ENCODE data around the gene MYBBP1A.

Gene MYBBP1A

DNA sequence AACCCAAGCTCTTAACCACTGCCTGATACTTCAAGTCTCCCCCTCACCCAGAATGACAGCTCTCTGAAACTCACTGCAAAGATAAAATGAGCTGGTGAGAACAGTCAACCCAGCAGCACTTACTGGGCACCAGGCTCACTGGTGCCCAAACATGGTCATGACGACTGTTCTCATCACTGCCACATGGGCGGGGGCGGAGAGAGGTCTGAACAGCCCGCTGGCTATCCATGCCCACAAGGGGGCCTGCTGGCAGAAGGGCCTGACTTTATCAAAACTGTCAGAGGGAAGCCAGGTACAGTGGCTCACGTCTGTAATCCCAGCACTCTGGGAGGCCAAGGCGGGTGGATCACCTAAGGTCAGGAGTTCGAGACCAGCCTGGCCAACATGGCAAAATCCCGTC is 4.0 kb downstream of the MYBBP1A start:
- DNase-seq (ENCODE audit: low read depth in 2 of 3, low spot score in 2 of 3): no peak

DNA sequence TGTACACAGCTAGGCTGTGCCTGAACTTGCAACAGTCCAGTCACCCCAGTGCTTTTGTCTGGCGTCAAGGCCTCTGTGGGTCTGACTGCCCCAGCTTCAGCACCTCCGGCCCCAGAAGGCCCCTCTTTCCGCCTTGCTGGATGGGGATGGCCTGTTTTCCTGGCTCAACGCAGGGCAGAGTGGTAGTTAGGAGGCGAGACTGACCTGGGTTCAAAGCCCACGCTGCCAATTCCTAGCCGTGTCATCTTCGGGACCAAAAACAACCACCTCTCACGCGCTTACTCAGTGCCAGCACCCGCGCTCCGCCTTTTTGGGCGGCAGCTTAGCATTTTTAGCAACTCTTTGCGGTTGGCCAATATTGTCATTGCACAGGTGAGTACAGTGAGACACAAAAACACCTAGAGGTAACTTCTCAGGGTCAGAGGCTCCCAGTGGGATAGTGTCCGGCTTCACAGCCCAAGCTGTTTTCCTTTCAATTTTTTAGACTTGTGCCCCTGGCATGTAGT is 4.6 kb downstream of the MYBBP1A start:
- no peak for DNase-seq (ENCODE audit: low read depth in 2 of 3, low spot score in 2 of 3)

DNA sequence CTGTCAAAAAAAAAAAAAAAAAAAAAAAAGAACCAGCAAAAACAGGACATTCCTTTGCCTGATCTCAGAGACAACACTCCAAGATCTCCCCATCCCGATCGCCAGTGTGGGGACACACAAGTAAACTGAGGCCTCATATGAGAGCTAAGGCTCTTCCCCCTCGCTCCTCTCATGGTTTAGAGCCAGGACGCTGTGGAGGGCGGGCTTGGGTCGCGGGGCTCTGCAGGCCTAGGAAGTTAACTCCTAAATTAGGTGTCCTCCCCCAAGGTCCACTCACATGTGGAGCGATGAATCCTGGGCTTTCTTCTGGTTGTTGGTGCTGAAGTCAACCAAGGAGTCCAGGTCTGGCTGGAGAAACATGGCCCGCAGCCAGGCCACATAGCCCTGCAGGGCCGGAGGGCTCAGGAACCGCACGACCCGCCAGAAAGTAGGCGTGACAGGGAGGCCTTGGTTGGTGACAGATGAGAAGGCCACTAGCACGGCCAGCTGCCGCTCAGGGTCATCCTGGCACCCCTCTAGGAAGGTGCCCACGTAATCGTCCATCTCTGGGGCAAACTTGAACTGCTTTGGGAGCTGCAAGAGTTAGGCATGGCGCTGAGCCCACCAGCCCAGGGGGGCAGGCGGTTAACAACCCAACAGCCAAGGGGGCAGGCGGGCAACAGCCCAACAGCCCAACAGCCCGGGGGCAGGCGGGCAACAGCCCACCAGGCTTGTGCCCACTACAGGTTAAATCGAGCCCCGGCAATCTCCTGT is 5.2 kb downstream of the MYBBP1A start:
- DNase-seq (ENCODE audit: low read depth in 2 of 3, low spot score in 2 of 3): no peak

DNA sequence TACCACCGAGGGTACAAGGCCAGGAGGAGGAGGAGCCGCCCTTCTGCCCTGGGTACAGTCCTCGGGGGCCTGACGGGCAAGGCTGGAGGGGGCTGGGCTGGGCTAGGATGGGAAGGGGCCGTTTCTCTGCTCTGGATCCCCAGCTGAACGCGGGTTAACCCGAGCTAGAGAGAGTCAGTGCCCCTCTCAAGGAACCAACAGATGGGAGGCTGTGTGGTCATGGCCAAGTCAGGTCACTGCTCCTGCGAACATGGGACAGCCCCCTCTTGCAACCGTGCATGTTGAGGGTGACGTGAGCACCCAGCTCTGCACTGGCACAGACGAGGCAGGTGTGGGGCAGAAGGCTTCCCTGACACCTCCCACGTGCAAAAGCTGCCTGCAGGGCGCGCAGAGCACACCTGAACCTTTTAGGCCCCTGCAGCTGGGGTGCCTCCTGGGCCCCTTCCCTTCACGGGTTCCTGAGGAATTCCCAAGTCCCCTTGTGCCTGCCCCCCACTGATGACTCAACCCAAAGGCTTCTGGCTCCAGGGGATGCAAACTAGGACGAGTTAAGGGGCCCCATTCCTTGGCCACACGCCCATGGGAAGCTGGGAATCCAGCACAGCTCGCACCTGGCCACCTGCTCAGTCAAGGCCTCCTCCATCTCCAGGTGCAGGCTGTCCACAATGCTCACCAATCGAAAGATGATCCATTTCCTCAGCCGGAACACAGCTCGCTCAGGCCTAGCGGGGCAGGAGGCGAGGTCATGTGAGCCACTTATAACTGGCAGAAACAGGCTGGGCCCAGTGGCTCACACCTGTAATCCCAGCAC is 6.3 kb downstream of the MYBBP1A start:
- no peak for DNase-seq (ENCODE audit: low read depth in 2 of 3, low spot score in 2 of 3)

DNA sequence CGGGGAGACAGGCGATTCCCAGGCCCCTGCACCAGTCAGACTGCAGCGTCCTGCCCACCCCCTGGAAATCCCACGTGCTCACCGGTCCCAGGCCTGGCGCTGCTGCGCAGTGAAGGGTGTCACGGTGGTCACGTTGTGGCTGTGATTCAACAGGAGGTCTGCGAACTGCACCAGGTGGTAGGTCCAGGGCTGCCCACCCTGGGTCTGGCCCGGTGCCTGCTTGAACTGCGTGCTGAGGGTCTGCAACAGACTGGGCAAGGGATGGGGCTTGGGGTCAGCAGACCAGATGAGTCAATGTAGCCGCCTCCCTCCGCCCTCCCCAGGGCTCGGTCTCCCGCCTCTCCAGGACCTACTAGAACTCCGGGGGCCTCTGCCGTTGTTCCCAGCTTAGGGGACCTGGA is 7.1 kb downstream of the MYBBP1A start:
- no peak for DNase-seq (ENCODE audit: low read depth in 2 of 3, low spot score in 2 of 3)

DNA sequence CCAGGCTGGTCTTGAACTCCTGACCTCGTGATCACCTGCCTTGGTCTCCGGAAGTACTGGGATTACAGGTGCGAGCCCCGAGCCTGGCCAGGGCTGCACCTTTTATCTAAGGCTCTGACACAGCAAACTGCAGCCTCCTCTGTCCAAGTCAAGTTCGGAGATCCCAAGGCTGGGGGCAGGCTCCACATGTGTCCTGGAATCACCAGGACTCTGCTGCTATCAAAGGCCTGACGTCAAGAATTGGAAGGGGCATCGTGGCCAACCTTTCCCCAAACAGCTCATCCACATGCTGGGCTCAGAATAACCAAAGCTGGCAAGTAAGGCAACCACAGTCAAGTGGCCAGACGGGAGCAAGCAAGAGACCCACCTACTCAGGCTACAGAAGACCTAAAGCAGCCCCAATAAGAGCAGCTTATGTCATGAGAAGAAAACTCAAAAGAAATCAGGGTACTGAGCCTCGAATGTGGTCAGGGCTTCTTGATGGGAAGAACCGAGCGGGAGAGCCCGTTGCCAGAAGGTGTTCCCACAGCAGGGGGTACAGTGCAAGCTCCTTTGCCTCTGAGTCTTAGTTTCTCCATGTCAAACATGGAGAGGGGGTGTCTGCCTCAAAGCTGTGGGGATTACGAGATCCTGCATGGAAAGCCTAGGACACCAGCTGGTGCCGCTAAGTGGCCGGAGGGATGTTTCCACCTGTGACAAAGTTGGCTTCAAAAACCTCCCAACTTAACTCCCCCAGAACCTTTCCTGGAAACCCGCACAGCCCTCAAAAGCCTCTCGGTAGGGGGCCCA is 7.9 kb downstream of the MYBBP1A start:
- no peak for DNase-seq (ENCODE audit: low read depth in 2 of 3, low spot score in 2 of 3)

DNA sequence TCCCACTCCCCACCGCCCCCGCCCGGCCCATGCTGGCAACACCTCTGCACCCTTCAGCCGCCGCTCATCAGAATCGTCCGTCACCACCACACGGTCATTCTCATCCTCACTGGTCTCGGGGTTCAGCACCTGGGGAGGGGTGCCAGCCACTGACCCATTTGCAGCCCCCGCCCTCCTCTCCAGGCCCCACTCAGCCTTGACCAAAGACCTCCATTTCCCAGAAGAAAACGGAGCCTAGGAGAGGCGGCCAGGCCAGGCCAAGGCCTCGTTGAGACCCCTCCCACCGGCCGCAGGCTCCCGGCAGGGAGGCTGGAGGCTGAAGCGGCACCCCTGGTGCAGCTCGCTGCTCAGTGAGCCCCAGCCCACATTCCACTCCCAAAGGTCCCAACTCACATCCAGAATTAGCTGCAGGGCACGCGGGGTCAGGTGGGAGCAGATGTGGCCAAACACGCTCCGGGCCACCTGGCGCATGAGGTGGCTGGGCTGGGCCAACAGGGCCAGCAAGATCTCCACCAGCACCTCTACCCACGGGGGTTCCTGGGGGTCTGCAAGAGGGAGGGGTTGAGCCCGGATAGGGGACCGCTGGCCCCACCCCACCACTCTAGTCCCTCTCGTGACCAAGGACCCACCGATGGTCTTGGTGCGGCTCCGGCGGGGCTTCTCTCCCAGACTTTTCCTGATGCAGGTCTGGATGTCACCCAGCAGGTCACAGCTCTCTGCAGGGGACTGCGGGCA is 9.8 kb downstream of the MYBBP1A start:
- DNase-seq (ENCODE audit: low read depth in 2 of 3, low spot score in 2 of 3): no peak

DNA sequence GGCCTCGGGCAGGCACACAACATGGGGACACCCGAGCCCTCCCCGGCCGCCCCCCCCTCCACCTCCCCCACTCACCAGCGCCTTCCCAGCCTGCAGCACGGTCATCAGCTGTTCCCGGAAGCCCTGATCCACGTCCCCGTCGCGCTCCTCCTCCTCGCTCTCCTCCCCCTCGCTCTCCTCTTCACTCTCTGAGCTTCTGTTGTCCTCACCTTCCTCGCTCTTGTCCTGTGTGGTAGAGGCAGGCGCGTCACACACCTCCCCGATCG is 10.3 kb downstream of the MYBBP1A start:
- no peak for DNase-seq (ENCODE audit: low read depth in 2 of 3, low spot score in 2 of 3)

DNA sequence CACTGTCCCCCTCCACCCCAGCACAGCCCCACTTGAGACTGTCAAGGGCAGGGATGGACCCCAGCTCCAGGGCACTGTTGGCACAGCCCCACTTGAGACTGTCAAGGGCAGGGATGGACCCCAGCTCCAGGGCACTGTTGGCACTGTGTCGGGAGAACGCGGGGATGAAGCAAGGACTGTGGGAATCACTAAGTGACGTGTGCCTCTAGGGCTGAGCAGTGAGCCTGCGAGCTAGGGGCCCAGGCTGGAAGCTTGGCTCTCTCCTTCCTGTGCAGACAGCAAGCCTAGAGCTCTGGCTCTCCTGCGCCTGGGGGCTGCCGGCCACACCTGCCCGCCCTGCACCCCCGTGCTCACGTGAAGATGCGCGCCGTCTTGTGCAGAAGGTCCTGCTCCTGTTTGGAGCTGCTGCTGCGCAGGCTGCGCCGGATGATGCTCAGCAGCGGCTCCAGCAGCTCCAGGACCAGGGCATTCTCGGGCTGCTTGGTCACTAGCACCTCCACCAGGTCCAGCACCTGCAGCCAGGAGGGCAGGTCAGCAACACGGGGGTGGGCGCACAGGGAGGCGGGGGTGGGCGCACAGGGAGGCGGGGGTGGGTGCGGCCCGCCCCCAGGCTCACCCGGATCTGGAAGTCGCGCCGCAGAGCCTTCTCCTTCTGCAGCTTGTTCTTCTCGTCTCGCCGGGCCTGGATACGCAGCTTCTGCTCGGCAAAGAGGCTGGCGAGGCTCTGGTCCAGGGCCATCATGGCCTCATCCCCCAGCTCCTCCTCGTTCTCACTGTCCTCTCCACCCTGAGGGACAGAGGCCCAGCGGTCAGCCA is 10.8 kb downstream of the MYBBP1A start:
- DNase-seq (ENCODE audit: low read depth in 2 of 3, low spot score in 2 of 3): no peak

DNA sequence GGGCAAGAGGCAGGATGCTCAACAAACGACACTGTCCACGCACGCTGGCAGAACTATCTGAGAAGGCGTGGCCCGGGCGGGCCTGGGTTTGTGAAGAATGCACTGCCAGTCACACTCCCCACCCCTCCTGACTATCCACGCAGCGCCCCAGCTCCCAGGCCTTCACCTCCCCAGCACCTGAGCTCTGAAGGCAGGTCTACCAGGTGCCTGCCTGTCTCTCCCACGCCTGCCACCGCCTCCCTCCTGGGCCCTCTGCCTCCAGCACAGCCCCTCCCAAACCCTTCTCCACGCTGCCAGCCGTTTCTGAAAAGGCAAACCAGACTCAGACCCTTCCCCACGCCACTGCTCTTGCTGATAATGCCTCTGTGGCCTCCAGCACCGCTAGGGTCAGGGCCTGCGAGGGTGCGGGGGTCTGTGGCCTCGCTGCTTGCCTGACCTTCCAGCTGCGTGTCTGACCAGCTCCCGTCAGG is 11.6 kb downstream of the MYBBP1A start:
- no peak for DNase-seq (ENCODE audit: low read depth in 2 of 3, low spot score in 2 of 3)

DNA sequence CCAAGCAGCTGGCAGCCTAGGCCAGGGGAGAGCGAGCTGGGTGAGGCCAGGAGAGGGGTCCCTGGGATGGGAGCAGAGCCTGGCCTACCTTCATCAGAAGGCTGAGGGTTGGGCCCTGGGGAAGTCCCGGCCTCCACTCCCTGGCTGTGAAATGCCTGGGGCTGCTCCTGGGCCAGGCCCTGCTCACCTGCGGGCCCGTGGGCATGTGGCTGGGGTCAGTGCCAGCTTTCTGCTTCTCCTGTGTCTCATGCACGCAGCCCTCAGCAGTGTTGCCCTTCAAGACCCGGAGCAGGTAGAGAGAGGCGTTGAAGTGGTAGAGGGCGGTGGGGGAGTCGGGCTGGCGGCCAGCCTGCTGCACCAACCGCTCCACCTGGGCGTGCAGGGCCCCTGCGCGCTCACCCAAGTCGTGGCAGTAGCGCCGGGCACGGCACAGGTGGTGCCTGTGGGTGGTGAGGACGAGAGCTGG is 12.4 kb downstream of the MYBBP1A start:
- DNase-seq (ENCODE audit: low read depth in 2 of 3, low spot score in 2 of 3): no peak

DNA sequence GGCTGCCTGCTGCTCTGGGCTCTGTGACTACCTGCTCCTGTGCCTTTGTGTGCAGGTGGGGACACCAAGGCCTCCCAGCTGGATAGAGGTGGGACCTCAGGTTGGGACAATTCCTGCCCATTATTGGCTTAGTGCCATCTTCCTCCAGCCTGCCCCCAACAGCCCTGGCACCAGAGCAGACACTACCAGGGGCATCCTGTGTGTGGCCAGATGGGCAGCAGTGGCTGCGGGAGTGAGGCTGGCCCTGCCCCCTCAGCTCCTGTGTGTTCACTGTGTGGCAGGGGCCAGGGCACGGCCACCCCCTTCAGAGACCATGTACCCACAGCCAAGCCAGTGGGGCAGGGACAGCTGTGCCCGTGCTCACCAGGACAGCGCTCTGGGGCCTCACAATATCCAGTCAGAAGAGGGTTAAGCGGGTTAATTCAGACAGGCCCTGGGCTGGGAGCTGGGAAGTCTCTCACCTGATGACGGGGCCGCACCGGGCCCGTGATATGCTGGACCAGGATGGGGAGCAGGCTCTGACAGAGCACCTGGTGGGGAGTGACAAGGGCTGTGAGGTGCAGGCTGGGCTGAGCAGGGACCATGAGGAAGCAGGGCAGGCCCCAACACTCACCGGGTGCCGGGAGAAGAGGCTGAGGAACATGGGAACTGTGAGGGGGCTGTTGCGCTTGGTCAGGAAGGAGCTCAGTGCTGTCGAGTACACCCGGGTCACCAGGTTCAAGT is 13.0 kb downstream of the MYBBP1A start:
- no peak for DNase-seq (ENCODE audit: low read depth in 2 of 3, low spot score in 2 of 3)

DNA sequence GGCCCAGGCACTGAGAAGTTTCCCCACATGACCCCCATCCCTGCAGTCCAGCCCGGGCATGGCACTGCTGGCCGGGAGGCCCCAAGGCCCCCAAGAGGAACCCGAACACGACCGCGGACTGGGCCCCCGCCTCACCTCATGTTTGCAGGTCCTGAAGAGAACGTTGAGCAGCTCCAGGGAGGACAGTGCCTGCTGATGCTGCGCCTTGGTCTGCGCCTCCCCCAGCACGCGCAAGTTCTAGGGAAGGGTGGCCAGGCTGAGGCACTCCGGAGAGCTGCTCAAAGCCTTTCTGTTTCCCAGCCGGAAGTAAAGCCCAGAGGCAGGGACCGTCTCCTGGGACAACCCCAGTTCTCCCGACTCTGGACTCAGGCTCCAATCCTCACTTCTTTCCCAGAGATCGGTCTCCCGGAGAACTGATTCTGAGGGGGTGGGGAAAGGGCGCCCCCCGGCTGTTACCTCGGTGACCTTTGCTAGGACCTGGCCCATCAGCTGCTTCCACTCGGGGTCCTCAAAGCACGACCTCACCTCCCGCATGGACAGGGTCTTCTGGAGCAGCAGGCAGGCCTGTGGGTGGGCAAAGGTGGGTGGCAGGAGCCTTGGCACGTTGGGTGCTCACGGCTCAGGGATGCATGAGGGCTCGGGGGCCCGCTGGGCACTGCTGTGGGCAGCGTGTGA is 13.7 kb downstream of the MYBBP1A start:
- no peak for DNase-seq (ENCODE audit: low read depth in 2 of 3, low spot score in 2 of 3)

DNA sequence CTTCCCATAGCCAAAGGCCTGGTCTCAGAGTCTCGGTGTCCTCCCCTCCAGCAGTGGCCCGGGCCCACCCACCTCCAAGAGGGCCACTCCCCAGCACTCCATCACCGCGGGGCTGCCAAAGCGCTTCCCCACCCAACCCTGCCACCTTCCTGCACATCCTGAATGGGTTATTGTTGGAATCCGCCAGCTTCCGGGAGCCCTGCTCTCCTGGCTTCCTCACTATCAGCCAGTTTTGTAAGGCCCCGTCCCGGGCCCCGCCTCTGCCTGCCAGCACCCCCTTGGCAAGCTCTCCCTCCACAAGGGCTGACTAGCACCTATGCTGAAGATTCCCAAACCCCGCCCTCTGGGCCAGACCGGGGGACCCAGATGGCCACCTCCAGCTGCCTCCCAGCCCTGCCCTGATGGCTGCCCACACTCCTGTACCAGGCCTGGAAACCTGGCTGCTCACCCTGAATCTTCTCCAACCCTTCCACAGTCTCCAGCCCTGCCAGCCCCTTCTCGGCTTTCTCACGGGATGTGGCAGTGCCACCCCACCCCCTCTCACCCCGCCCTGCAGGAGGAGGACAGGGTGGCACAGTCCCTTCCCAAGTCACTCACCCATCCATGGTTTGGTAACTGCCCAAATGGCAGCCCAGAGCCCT is 14.4 kb downstream of the MYBBP1A start:
- no peak for DNase-seq (ENCODE audit: low read depth in 2 of 3, low spot score in 2 of 3)

DNA sequence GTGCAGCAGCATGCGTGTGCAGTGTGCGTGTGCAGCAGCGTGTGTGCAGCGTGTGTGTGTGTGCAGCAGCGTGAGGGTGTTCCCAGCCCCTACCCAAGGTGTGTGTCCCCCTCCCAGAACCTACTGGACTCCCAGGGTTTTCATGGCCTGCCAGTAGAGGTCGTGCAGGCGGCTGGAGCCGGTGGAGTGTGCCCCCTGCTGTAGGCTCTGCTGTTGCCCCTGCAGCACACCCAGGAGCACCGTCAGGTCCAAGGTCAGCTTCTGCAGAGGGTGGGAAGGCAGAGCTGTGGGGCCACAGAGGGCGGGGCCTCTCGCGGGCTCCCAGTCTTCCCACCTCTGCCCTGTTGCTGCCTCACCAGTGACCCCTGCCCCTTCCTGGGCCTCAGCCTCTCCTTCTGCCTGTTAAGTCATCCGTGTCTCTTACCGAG is 14.9 kb downstream of the MYBBP1A start:
- DNase-seq (ENCODE audit: low read depth in 2 of 3, low spot score in 2 of 3): no peak

DNA sequence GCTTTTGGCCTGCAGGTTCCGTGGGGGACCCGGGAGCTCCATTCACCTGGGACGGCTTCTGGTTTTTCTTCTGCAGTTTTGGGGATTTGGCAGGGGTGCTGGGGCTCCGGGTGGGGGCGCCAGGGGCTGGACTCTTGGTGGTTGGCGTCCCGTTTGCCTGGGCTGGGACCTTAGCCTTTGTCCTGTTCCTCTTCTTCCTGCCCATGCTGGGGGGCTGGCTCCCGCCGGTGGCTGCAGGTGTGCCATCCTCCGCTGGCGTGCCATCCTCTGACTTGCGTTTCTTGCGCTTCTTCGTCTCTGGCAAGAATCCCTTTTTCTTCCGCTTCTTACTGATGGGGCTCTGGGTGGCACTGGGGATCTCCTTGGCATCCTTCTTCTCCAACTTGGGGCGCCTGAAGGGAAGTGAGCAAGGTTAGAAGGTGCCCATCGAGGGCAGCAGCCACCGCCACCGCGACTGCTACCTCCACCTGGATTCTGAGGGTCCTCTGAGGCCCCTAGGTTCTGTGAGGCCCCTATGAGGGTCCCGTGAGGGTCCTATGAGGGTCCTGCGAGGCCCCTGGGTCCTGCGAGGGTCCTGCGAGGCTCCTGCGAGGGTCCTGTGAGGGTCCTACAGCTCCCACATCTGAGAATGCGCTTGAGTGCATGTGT is 15.5 kb downstream of the MYBBP1A start:
- DNase-seq (ENCODE audit: low read depth in 2 of 3, low spot score in 2 of 3): no peak

DNA sequence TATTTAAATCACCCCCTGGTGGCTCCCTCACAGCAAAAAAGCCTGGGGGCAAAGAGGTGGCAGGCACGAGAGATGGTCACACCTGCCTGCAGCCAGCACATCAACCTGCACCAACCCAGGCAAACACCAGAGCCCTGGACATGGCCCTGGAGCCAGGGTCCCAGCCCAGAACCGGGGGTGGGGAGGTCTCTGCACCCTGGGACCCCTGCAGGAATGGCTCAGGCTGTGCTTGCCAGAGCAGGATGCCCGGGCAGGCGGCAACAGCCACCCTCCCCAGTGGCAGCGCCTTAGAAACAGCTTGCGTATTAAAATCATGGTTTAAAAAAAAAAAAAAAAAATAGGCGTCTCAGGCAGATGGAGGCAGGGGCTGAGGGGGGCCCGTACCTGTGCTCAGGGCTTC is 16.2 kb downstream of the MYBBP1A start:
- no peak for DNase-seq (ENCODE audit: low read depth in 2 of 3, low spot score in 2 of 3)

All from activated CD8-positive, alpha-beta memory T cell treated with anti-CD3 and anti-CD28 coated beads for 48 hours (primary cell).